ENCODE measurements around the gene NCOA6.

The NCOA6 gene

DNA sequence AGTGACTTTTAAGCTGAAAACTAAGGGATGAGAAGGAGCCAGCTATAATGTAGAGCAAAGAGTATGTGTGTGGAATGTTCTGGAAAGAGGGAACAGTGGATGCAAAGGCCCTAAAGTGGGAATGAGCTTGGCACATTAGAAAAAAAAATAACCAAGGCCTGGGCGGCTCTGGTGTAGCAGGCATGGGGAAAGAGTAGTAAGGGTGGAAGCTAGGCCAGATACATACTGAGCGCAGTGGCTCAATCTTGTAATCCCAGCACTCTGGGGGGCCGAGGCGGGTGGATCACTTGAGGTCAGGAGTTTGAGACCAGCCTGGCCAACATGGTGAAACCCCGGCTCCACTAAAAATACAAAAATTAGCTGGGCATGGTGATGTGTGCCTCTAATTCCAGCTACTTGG lies 38.8 kb upstream of the NCOA6 start:
- no peak for TF ChIP-seq CTCF (IDR thresholded peaks at IDR 0.05; ENCODE audit: extremely low read depth, missing control alignments)
- no peak for DNase-seq (ENCODE audit: low spot score)

- DNase-seq (ENCODE audit: low spot score): no peak
- no peak for TF ChIP-seq CTCF (IDR thresholded peaks at IDR 0.05; ENCODE audit: extremely low read depth, missing control alignments)
Measured at GRCh38 chr20:34863421-34863965, 38.0 kb upstream of the NCOA6 start.

DNA sequence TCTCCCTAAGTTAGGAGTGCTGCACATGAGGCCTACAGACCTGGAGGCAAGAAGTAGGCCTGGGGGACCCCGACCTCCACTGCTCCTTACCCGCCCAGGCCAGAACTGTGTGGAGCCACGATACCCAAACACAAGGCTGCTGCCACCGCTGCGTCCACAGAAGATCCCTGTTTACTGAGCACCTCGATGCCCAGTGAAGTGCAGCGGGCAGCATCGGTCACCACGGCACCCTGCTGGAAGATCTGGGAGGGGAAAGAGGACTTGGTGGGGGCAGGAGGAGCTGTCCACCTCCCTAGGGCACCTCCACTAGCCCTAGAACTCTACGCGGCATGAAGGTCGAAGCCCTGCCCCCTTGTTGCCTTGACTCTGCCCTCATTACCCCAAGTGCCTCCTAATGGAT lies 37.3 kb upstream of the NCOA6 start:
- no peak for TF ChIP-seq CTCF (IDR thresholded peaks at IDR 0.05; ENCODE audit: extremely low read depth, missing control alignments)
- DNase-seq (ENCODE audit: low spot score): no peak

GRCh38 chr20:34861386-34862084 lies 36.1 kb upstream of the NCOA6 start:
- no peak for DNase-seq (ENCODE audit: low spot score)
- TF ChIP-seq CTCF (IDR thresholded peaks at IDR 0.05; ENCODE audit: extremely low read depth, missing control alignments): no peak

GRCh38 chr20:34859826-34860545 lies 34.5 kb upstream of the NCOA6 start:
- TF ChIP-seq CTCF (IDR thresholded peaks at IDR 0.05; ENCODE audit: extremely low read depth, missing control alignments): no peak
- peak; percentile 16 for DNase-seq (ENCODE audit: low spot score)

GRCh38 chr20:34859367-34859766 lies 33.9 kb upstream of the NCOA6 start:
- DNase-seq (ENCODE audit: low spot score): no peak
- no peak for TF ChIP-seq CTCF (IDR thresholded peaks at IDR 0.05; ENCODE audit: extremely low read depth, missing control alignments)

GRCh38 chr20:34852298-34852697 lies 26.8 kb upstream of the NCOA6 start:
- no peak for TF ChIP-seq CTCF (IDR thresholded peaks at IDR 0.05; ENCODE audit: extremely low read depth, missing control alignments)

More at GRCh38 chr20:34852298-34852697, 26.8 kb upstream of the NCOA6 start:
- DNase-seq (ENCODE audit: low spot score): no peak
